OCI-LY3 (cell line): ENCODE data around the gene B4GALT7.
A peak's percentile ranks its signal among the peaks of the same experiment; 100 is the strongest.

Experiments
- H2AFZ ChIP-seq: fragments of 200-600, 300-600 bp; shearing (Covaris generic); 2 replicates; pipeline ENCODE4 v1.6.0; 2014; ENCODE audit warnings: antibody characterized with exemption, low read depth, low read length
- H3K27ac ChIP-seq: fragments of 200-600, 300-600 bp; sonication (generic); 2 replicates; pipeline ENCODE4 v1.5.1; 2014; ENCODE audit warnings: mild to moderate bottlenecking, low read length, moderate library complexity, mixed read lengths
- H3K27me3 ChIP-seq: fragments of 200-600, 300-600 bp; sonication (generic); 2 replicates; pipeline ENCODE4 v1.6.1; 2014; ENCODE audit warnings: low read depth, low read length, mixed read lengths
- H3K36me3 ChIP-seq: fragments of 200-600, 300-600 bp; sonication (generic); replicated peaks from 2 replicates; pipeline ENCODE3; 2014; ENCODE audit warnings: low read depth, low read length, mixed read lengths
- H3K4me1 ChIP-seq: fragments of 300-600, 200-600 bp; sonication (generic); 2 replicates; pipeline ENCODE4 v1.6.1; 2014; ENCODE audit warnings: low read length, mixed read lengths
- H3K4me2 ChIP-seq: fragments of 200-600, 300-600 bp; sonication (generic); 2 replicates; pipeline ENCODE4 v1.6.1; 2014; ENCODE audit warnings: low read length, mixed read lengths
- H3K4me3 ChIP-seq: fragments of 300-600, 200-600 bp; sonication (generic); 2 replicates; pipeline ENCODE4 v1.5.1; 2014; ENCODE audit warnings: antibody characterized with exemption, mild to moderate bottlenecking, low read length, moderate library complexity
- H3K79me2 ChIP-seq: fragments of 300-600, 200-600 bp; shearing (Covaris generic); 2 replicates; pipeline ENCODE4 v1.6.1; 2014; ENCODE audit warnings: mild to moderate bottlenecking, low read length, mixed read lengths
- H3K9ac ChIP-seq: fragments of 300-600, 200-600 bp; shearing (Covaris generic); 2 replicates; pipeline ENCODE4 v1.6.0; 2014; ENCODE audit warnings: mild to moderate bottlenecking, low read length, moderate library complexity
- H3K9me3 ChIP-seq: fragments of 200-600, 300-600 bp; shearing (Covaris generic); 2 replicates; pipeline ENCODE4 v1.6.1; 2014; ENCODE audit warnings: low read length, mixed read lengths; ENCODE audit not compliant: insufficient read depth
- H4K20me1 ChIP-seq: fragments of 200-600, 300-600 bp; sonication (generic); 2 replicates; pipeline ENCODE4 v1.6.1; 2016; ENCODE audit warnings: low read length, mixed read lengths; ENCODE audit not compliant: insufficient read depth
- EZH2phosphoT487 ChIP-seq: fragments of 200-600 bp; shearing (Covaris generic); IDR thresholded peaks from 2 replicates; pipeline ENCODE4 v1.6.1; 2018; ENCODE audit warnings: antibody characterized with exemption, mixed run types, low read depth
- TF ChIP-seq, protein P1 (sequence below): fragments of 200-600, 300-600 bp; sonication (generic); IDR thresholded peaks from 2 replicates; pipeline ENCODE4 v1.5.1; 2014; ENCODE audit warnings: antibody characterized with exemption, low read length, low read depth

Gene B4GALT7

GRCh38 chr5:177596775-177597238 lies 3.1 kb upstream of the B4GALT7 start:
- TF ChIP-seq EZH2phosphoT487: no peak
- TF ChIP-seq, protein P1, sequence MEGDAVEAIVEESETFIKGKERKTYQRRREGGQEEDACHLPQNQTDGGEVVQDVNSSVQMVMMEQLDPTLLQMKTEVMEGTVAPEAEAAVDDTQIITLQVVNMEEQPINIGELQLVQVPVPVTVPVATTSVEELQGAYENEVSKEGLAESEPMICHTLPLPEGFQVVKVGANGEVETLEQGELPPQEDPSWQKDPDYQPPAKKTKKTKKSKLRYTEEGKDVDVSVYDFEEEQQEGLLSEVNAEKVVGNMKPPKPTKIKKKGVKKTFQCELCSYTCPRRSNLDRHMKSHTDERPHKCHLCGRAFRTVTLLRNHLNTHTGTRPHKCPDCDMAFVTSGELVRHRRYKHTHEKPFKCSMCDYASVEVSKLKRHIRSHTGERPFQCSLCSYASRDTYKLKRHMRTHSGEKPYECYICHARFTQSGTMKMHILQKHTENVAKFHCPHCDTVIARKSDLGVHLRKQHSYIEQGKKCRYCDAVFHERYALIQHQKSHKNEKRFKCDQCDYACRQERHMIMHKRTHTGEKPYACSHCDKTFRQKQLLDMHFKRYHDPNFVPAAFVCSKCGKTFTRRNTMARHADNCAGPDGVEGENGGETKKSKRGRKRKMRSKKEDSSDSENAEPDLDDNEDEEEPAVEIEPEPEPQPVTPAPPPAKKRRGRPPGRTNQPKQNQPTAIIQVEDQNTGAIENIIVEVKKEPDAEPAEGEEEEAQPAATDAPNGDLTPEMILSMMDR: no peak
- Histone ChIP-seq H3K27me3 (no peaks in the 10 kb centered on the region), H3K9me3 (no peaks in the 10 kb centered on the region), H3K4me1 (peaks cover 18% of the 10 kb centered on the region), H3K4me3 (no peak overlapping the region), H3K79me2 (peaks cover 43% of the 10 kb centered on the region), H4K20me1 (no peaks in the 10 kb centered on the region), H3K36me3 (peaks cover 38% of the 10 kb centered on the region), H3K9ac (no peak overlapping the region), H2AFZ (no peak overlapping the region), H3K4me2 (no peak overlapping the region), H3K27ac (no peak overlapping the region)

- H4K20me1 ChIP-seq: no peaks in the 10 kb centered on the region
- H3K9me3 ChIP-seq: no peaks in the 10 kb centered on the region
- no peak overlapping the region for H3K9ac ChIP-seq
- H2AFZ ChIP-seq: no peak overlapping the region
- peaks cover 11% of the 10 kb centered on the region for H3K4me1 ChIP-seq
- TF ChIP-seq, protein P1: no peak
- TF ChIP-seq EZH2phosphoT487: no peak
- no peaks in the 10 kb centered on the region for H3K27me3 ChIP-seq
- H3K27ac ChIP-seq: no peak overlapping the region
- H3K79me2 ChIP-seq: peaks cover 27% of the 10 kb centered on the region
- no peak overlapping the region for H3K4me2 ChIP-seq
- peaks cover 34% of the 10 kb centered on the region for H3K36me3 ChIP-seq
- no peak overlapping the region for H3K4me3 ChIP-seq
Measured at GRCh38 chr5:177598477-177598876, 1.5 kb upstream of the B4GALT7 start.

GRCh38 chr5:177600508-177601018 lies 631 bp downstream of the B4GALT7 start:
- H3K36me3 ChIP-seq: peaks cover 16% of the 10 kb centered on the region
- H3K9me3 ChIP-seq: no peaks in the 10 kb centered on the region
- no peak for TF ChIP-seq EZH2phosphoT487
- TF ChIP-seq, protein P1: no peak
- peak overlapping the region; percentile 70 for H3K27ac ChIP-seq
- H3K4me2 ChIP-seq: peak overlapping the region; percentile 93
- H2AFZ ChIP-seq: peak overlapping the region; percentile 55; the same call in 1 of the 2 replicates
- H4K20me1 ChIP-seq: no peaks in the 10 kb centered on the region
- H3K9ac ChIP-seq: peak overlapping the region; percentile 89
- peak overlapping the region; percentile 84 for H3K4me3 ChIP-seq
- no peaks in the 10 kb centered on the region for H3K27me3 ChIP-seq
- peaks cover 19% of the 10 kb centered on the region for H3K79me2 ChIP-seq
- H3K4me1 ChIP-seq: peaks cover 9% of the 10 kb centered on the region

- Histone ChIP-seq H3K9ac (peak overlapping the region; percentile 89), H3K36me3 (peaks cover 11% of the 10 kb centered on the region), H3K4me3 (peak overlapping the region; percentile 84), H2AFZ (no peak overlapping the region), H4K20me1 (no peaks in the 10 kb centered on the region), H3K4me2 (peak overlapping the region; percentile 93), H3K27ac (no peak overlapping the region), H3K79me2 (peaks cover 19% of the 10 kb centered on the region), H3K27me3 (no peaks in the 10 kb centered on the region), H3K9me3 (no peaks in the 10 kb centered on the region), H3K4me1 (peaks cover 9% of the 10 kb centered on the region)
- no peak for TF ChIP-seq EZH2phosphoT487
- TF ChIP-seq, protein P1: no peak
Measured at GRCh38 chr5:177601126-177601525, 1.2 kb downstream of the B4GALT7 start.
